HCT116 (cell line): ENCODE measurements around the gene CNBD2. TPM values are rescaled to one million over a fixed set of nuclear protein-coding genes. Genes with fewer than 3 reads are reported as not detected.

ENCODE experiments used
- ATAC-seq: fragments of 200-7000 bp; cut with Tn5 transposase; 2 replicates; pipeline ENCODE4 v1.9.1; 2020; ENCODE audit warnings: mild to moderate bottlenecking, moderate library complexity
- BruUV-seq: library from RNA; stranded (reverse); fragments of 400-500 nt; replicated peaks from 2 replicates; lab custom pipeline; 2021; lab: Mats Ljungman, UMichigan
- CTCF ChIA-PET: fragments of 300-600 bp; sonication (Branson Sonifier 250); formaldehyde crosslinking; loops from one replicate; lab custom pipeline; 2021; ENCODE audit warnings: antibody characterized with exemption; lab: Charles Lee
- POLR2A ChIA-PET: fragments of 300-600, 350-600 bp; sonication (Branson Sonifier 250); formaldehyde crosslinking; loops from one replicate; lab custom pipeline; 2021; ENCODE audit warnings: antibody characterized with exemption; lab: Charles Lee
- RAD21 ChIA-PET, 2 experiments: fragments of 300-600 bp; sonication (Branson Sonifier 250); formaldehyde crosslinking; loops; one replicate each; lab custom pipeline; 2023; ENCODE audit warnings: low total read pairs in 2 of 2; ENCODE audit not compliant: uncharacterized antibody in 2 of 2, unreplicated experiment in 2 of 2, low non-redundant PET in 1 of 2; lab: Charles Lee
- DNase-seq: peaks from one replicate; pipeline ENCODE4 v3.0.0-alpha.2; 2010; ENCODE audit warnings: low read depth, low spot score
- H2AFZ ChIP-seq: fragments of 200-600 bp; shearing (Covaris generic), sonication (generic); 2 replicates; pipeline ENCODE4 v1.6.1; 2017; ENCODE audit warnings: low read depth, mixed run types, mixed read lengths, antibody characterized with exemption, low read length; ENCODE audit not compliant: poor library complexity, severe bottlenecking
- H3K27ac ChIP-seq: 2 replicates; pipeline ENCODE4 v1.5.1; 2012; ENCODE audit warnings: low read depth, low read length
- H3K27me3 ChIP-seq: fragments of 200-600 bp; sonication (generic); 2 replicates; pipeline ENCODE4 v1.6.1; 2016; ENCODE audit warnings: mixed run types, low read length, mixed read lengths; ENCODE audit not compliant: insufficient read depth
- H3K36me3 ChIP-seq, 2 experiments: fragments of 200-500 bp in 1 of 2; fragments of 200-600 bp in 1 of 2; sonication (Bioruptor generic) in 1 of 2; sonication (generic) in 1 of 2; 2 replicates each; pipeline versions ENCODE4 v1.5.1 to v1.6.1; 2014 to 2016; ENCODE audit warnings: low read length in 2 of 2, inconsistent platforms in 1 of 2, mixed read lengths in 1 of 2, mixed run types in 1 of 2; ENCODE audit not compliant: insufficient read depth in 2 of 2, control insufficient read depth in 1 of 2
- H3K4me1 ChIP-seq, 2 experiments: fragments of 200-600 bp in 1 of 2; sonication (generic) in 1 of 2; 2 replicates each; pipeline versions ENCODE4 v1.5.1 to v1.6.1; 2012 to 2017; ENCODE audit warnings: low read length in 2 of 2, inconsistent platforms in 1 of 2, mild to moderate bottlenecking in 1 of 2, mixed read lengths in 1 of 2, mixed run types in 1 of 2, moderate library complexity in 1 of 2; ENCODE audit not compliant: insufficient read depth in 2 of 2, control insufficient read depth in 1 of 2
- H3K4me2 ChIP-seq: fragments of 200-600 bp; sonication (generic); 2 replicates; pipeline ENCODE4 v1.6.1; 2017; ENCODE audit warnings: mixed run types, low read length, mixed read lengths
- H3K4me3 ChIP-seq, 2 experiments: fragments of 200-600 bp in 1 of 2; sonication (generic) in 1 of 2; replicated peaks in 1 of 2; 2 replicates each; pipeline ENCODE4 v1.5.1; 2011 to 2016; ENCODE audit warnings: low read length in 2 of 2, control low read depth in 1 of 2, low read depth in 1 of 2, mild to moderate bottlenecking in 1 of 2, mixed read lengths in 1 of 2, mixed run types in 1 of 2
- H3K79me2 ChIP-seq: fragments of 200-600 bp; sonication (generic); 2 replicates; pipeline ENCODE4 v1.6.1; 2017; ENCODE audit warnings: mild to moderate bottlenecking, mixed run types, low read length, moderate library complexity, mixed read lengths; ENCODE audit not compliant: insufficient read depth
- H3K9ac ChIP-seq: fragments of 200-600 bp; sonication (generic); 2 replicates; pipeline ENCODE4 v1.6.1; 2016; ENCODE audit warnings: low read length, mixed read lengths
- H3K9me2 ChIP-seq: fragments of 200-600 bp; sonication (generic), shearing (Covaris generic); 2 replicates; pipeline ENCODE4 v1.6.1; 2017; ENCODE audit warnings: mixed run types, mild to moderate bottlenecking, moderate library complexity; ENCODE audit not compliant: insufficient read depth
- H3K9me3 ChIP-seq, 2 experiments: fragments of 200-500 bp in 1 of 2; fragments of 200-600 bp in 1 of 2; sonication (Bioruptor generic) in 1 of 2; sonication (generic) in 1 of 2; 2 replicates each; pipeline ENCODE4 v1.6.1; 2014 to 2017; ENCODE audit warnings: low read length in 2 of 2, mixed read lengths in 2 of 2, inconsistent platforms in 1 of 2, low read depth in 1 of 2, mild to moderate bottlenecking in 1 of 2, mixed run types in 1 of 2, moderate library complexity in 1 of 2; ENCODE audit not compliant: control insufficient read depth in 1 of 2, insufficient read depth in 1 of 2
- H4K20me1 ChIP-seq: fragments of 200-600 bp; sonication (generic), shearing (Covaris generic); 2 replicates; pipeline ENCODE4 v1.6.1; 2017; ENCODE audit warnings: mixed run types, mild to moderate bottlenecking, moderate library complexity; ENCODE audit not compliant: insufficient read depth
- SIN3A ChIP-seq: IDR thresholded peaks from 2 replicates; pipeline ENCODE4 v1.6.1; 2012; ENCODE audit warnings: low read depth
- SRF ChIP-seq: IDR thresholded peaks from 2 replicates; pipeline ENCODE4 v1.6.1; 2012; ENCODE audit warnings: low read depth
- TCF7L2 ChIP-seq: IDR thresholded peaks from 2 replicates; pipeline ENCODE4 v1.7.0; 2011; ENCODE audit warnings: borderline replicate concordance, inconsistent platforms; ENCODE audit not compliant: insufficient read depth, insufficient read length; ENCODE audit errors: extremely low read depth
- ZFX ChIP-seq: fragments of 450-650 bp; IDR thresholded peaks from 2 replicates; pipeline ENCODE4 v1.6.1; 2017
- ZNF274 ChIP-seq: fragments of 200-500 bp; sonication (Bioruptor generic); IDR thresholded peaks from 2 replicates; pipeline ENCODE4 v1.6.1; 2014; ENCODE audit warnings: mild to moderate bottlenecking, low read depth, low read length, inconsistent platforms
- intact Hi-C: fragments of 100-400 bp; cut with micrococcal nuclease; formaldehyde crosslinking; loops from 2 replicates; pipeline ENCODE4 v1.10.0; 2022
- total RNA-seq: library from RNA; stranded (reverse); gene quantifications from one replicate; pipeline ENCODE4 v1.2.1, GENCODE V29; 2021; ENCODE audit not compliant: unreplicated experiment

Gene CNBD2
- total RNA-seq, 1 experiment from 2014 or later, result 3.1 TPM

DNA sequence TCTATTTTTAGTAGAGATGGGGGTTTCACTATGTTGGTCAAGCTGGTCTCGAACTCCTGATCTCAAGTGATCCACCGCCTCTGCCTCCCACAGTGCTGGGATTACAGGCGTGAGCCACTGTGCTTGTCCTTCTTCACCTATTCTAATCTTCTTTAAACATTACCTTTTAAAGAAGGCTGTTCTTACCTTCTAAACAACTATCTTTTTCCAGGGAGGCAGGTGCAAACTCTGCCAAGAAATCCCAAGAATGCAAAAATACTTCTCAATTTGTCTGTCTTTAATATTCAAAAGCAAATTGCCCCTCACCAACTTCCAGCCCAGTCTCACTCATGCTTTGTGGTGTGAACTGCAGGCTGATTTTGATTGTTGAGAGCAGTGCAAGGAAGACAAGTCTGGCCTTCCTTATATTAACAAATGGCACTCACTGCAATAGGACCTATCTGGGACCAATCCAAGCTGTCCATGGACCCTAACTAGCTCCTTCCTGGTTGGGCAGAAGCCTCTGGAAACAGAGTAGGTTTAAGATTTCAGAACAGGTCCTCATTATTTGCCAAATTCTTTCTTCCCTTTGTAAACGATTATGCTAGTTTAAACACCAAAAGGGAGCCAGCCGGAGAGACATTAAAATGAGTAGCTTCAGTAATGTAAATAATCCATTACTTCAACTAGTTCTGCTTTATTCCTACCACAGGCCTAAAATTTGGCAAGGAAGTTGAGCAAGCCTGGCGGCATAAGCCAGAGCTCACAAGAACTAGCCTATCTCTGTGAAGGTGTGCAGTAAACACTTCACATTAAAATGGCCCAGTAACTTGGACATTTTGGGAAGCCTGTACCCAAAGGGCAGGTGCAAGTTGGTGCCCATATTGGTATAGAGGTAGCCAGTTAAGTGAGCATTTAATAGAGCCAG is 15.7 kb upstream of the CNBD2 start (continued):
- no peak for TF ChIP-seq TCF7L2
- no peak for TF ChIP-seq ZNF274
- TF ChIP-seq SRF, result no peak

DNA sequence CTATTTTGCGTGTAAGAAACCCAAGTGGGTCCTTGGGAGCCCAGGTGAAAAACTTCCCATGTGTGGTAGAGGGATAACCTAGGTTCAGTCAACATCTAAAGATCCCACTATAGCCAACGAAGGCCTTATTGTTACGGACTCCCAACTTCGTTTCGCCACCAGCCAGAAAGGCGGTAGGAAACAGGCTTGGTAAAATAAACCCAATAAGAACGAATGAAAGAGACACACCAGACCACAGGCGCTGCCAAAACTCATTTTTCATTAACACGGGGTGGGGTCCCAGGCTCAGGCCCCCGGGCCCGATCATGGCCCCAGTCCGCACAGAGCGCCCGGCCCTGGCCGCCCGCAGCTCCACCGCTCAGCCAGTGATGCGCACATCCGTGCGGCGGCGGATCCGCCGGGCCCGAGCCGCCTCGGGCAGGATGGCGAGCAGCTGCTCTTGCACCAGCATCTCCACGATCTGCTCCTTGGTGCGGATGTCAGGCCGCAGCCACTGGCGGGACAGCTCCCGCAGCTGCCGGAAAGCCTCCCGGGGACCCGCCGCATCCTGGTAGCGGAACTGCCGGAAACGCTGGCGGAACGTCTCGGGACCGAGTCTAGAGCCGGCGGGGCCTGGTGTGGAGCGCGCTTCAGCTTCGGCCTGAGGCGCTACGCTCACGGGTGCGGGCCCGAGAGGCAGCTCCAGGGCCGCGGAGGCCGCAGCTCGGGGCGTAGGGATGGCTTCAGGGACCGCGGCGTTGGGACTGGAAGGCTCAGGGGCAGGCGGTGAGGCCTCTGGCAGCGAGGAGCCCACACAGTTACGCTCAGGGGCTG is 14.8 kb upstream of the CNBD2 start:
- H3K79me2 ChIP-seq, result peaks cover 18% of the 10 kb centered on the region
- H3K36me3 ChIP-seq, result no peaks in the 10 kb centered on the region
- TF ChIP-seq SIN3A (no peak), ZFX (peak; percentile 95)
- no peaks in the 10 kb centered on the region for H3K9me2 ChIP-seq
- H3K4me3 ChIP-seq, result peak overlapping the region; percentile 96
- H3K4me1 ChIP-seq, result peaks cover 6 to 29% of the 10 kb centered on the region in 2 experiments; a peak in 3 of 4 replicates
- H3K9ac ChIP-seq, result peak overlapping the region; percentile 96
- ATAC-seq (peak; percentile 21), DNase-seq (no peak)
- H3K9me3 ChIP-seq, result no peaks in the 10 kb centered on the region
- CTCF ChIA-PET, result interaction anchor here (0.9 to 4.8 kb wide), 28 partner anchors 8 to 499 kb away, joined by 3 to 52 read pairs (median 4); partner anchors contain the start of genes CEP250, CNBD2 and RBM39
- BruUV-seq, result TSS peak; percentile 71
- POLR2A ChIA-PET, result interaction anchor here (0.7 to 3.2 kb wide), 20 partner anchors 15 to 512 kb away, joined by 3 to 23 read pairs (median 3); partner anchors contain the start of genes CNBD2, ERGIC3, PHF20 and RBM39
- intact Hi-C loops, result loop anchor here (10.0 kb wide), 1 partner anchor 209 kb away; the partner anchor contains the start of gene RBM39
- H3K27ac ChIP-seq, result peak overlapping the region; percentile 99
- no peaks in the 10 kb centered on the region for H3K27me3 ChIP-seq
- H4K20me1 ChIP-seq, result no peaks in the 10 kb centered on the region
- peak overlapping the region; percentile 85 for H3K4me2 ChIP-seq
- H2AFZ ChIP-seq, result no peak overlapping the region
- RAD21 ChIA-PET, result interaction anchor here in 1 of 2 experiments (1.4 kb wide), 1 partner anchor 185 kb away, joined by 6 read pairs; no protein-coding TSS in a partner anchor
